SH-SY5Y (cell line): Measurements from ENCODE around the gene RAB27B.

ENCODE experiments used
- GATA2 ChIP-seq: IDR thresholded peaks from 2 replicates; pipeline ENCODE4 v1.6.1; 2011; ENCODE audit warnings: mild to moderate bottlenecking, low read depth, low read length
- GATA3 ChIP-seq: IDR thresholded peaks from 2 replicates; pipeline ENCODE4 v1.6.1; 2011; ENCODE audit warnings: low read depth, mild to moderate bottlenecking, low read length, moderate library complexity

DNA sequence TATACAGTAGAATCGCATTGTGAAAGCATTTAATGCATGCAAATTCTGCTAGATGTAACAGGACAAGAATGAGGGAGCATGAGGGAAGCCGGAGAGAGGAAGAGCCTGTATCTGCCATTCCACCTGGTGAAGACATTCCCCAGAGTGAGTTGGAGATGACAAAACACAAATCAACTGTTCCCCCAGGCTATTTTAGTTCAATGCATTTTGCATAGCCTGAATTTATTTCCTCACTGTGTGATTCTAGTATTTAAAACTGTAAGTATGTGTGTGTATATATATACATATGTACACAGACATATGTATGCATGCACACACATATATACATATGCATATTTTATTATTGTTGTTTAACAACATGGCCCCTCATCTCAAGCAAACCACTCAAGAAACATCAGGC is 76.3 kb downstream of the RAB27B start:
- TF ChIP-seq GATA3 = no peak
- no peak for TF ChIP-seq GATA2
